ENCODE measurements around the gene AMPD1. TPM values are rescaled to one million over a fixed set of nuclear protein-coding genes. Genes with fewer than 3 reads are reported as not detected.

The AMPD1 gene
- total and polyA plus RNA-seq, 7 donors = 4.8 to 289 (median 129) TPM

- Histone ChIP-seq H3K27me3 (ENCODE audit: insufficient read depth in 3 of 3, low read length in 2 of 3) (no peaks in the 10 kb centered on the region), H3K36me3 (ENCODE audit: insufficient read depth in 1 of 2, low read depth in 1 of 2) (peaks cover 10 to 88% of the 10 kb centered on the region in 2 donors), H3K4me1 (peaks cover 26% of the 10 kb centered on the region), H3K9me3 (no peaks in the 10 kb centered on the region), H3K4me3 (peak within 1 kb of the TSS; percentile 66), H3K27ac (peak within 1 kb of the TSS; percentile 83)
- intact Hi-C loops (cut with DNase I) = loop anchor here in 1 of 2 donors (5.0 kb wide), 1 partner anchor 36 kb away; no protein-coding TSS in a partner anchor
- TF ChIP-seq CTCF (IDR thresholded peaks at IDR 0.05) = no peak
- ATAC-seq (peak; percentile 93 to 95 (median 94)), DNase-seq (peak; percentile 95 to 96)
- WGBS, 3 donors = 1 to 8% (median 2%) methylated on average over 38 of the region's 38 CpGs
Measured at GRCh38 chr1:114716304-114717170, 21.2 kb upstream of the AMPD1 start, which contains the start of gene NRAS. TSS of gene NRAS (minus strand) at chr1:114716771. CDS start at chr1:114716160, 611 bp downstream.

- Histone ChIP-seq H3K4me1 (peaks cover 20% of the 10 kb centered on the region), H3K27ac (peak overlapping the region; percentile 83), H3K4me3 (peak overlapping the region; percentile 66), H3K36me3 (ENCODE audit: insufficient read depth in 1 of 2, low read depth in 1 of 2) (peaks cover 10 to 88% of the 10 kb centered on the region in 2 donors), H3K9me3 (no peaks in the 10 kb centered on the region), H3K27me3 (ENCODE audit: insufficient read depth in 3 of 3, low read length in 2 of 3) (no peaks in the 10 kb centered on the region)
- intact Hi-C loops (cut with DNase I) = loop anchor here in 1 of 2 donors (5.0 kb wide), 1 partner anchor 36 kb away; no protein-coding TSS in a partner anchor
- TF ChIP-seq CTCF (IDR thresholded peaks at IDR 0.05) = no peak
- ATAC-seq (peak in 3 of 4 donors; percentile 13 to 26 (median 22)), DNase-seq (no peak)
- 26 to 34% (median 28%) methylated on average over 4 of the region's 4 CpGs for WGBS, 3 donors
Measured at GRCh38 chr1:114715952-114716303, 20.6 kb upstream of the AMPD1 start.

- WGBS, 3 donors = 52 to 70% (median 69%) methylated on average over 4 of the region's 4 CpGs
- Histone ChIP-seq H3K27me3 (ENCODE audit: insufficient read depth in 3 of 3, low read length in 2 of 3) (no peaks in the 10 kb centered on the region), H3K4me1 (peaks cover 18% of the 10 kb centered on the region), H3K27ac (peak overlapping the region; percentile 18), H3K9me3 (no peaks in the 10 kb centered on the region), H3K4me3 (no peak overlapping the region), H3K36me3 (ENCODE audit: insufficient read depth in 1 of 2, low read depth in 1 of 2) (peaks cover 6 to 85% of the 10 kb centered on the region in 2 donors)
- ATAC-seq (no peak), DNase-seq (no peak)
- intact Hi-C loops (cut with DNase I) = no loop called here
- no peak for TF ChIP-seq CTCF (IDR thresholded peaks at IDR 0.05)
Measured at GRCh38 chr1:114712977-114713376, 17.6 kb upstream of the AMPD1 start.

GRCh38 chr1:114710360-114710759 is 15.0 kb upstream of the AMPD1 start:
- no peaks in the 10 kb centered on the region for H3K27me3 ChIP-seq (ENCODE audit: insufficient read depth in 3 of 3, low read length in 2 of 3)
- no peak for DNase-seq
- ATAC-seq = no peak
- H3K36me3 ChIP-seq (ENCODE audit: insufficient read depth in 1 of 2, low read depth in 1 of 2) = peaks cover 10 to 96% of the 10 kb centered on the region in 2 donors
- H3K27ac ChIP-seq = no peak overlapping the region
- 95 to 97% (median 96%) methylated on average over 3 of the region's 3 CpGs for WGBS, 3 donors
- no peaks in the 10 kb centered on the region for H3K9me3 ChIP-seq
- no peak overlapping the region for H3K4me3 ChIP-seq
- intact Hi-C loops (cut with DNase I) = no loop called here
- TF ChIP-seq CTCF (IDR thresholded peaks at IDR 0.05) = no peak
- H3K4me1 ChIP-seq = peaks cover under 1% of the 10 kb centered on the region

Data from psoas muscle (tissue), 8 donors.